ENCODE data around the gene PSMA5.

The PSMA5 gene

DNA sequence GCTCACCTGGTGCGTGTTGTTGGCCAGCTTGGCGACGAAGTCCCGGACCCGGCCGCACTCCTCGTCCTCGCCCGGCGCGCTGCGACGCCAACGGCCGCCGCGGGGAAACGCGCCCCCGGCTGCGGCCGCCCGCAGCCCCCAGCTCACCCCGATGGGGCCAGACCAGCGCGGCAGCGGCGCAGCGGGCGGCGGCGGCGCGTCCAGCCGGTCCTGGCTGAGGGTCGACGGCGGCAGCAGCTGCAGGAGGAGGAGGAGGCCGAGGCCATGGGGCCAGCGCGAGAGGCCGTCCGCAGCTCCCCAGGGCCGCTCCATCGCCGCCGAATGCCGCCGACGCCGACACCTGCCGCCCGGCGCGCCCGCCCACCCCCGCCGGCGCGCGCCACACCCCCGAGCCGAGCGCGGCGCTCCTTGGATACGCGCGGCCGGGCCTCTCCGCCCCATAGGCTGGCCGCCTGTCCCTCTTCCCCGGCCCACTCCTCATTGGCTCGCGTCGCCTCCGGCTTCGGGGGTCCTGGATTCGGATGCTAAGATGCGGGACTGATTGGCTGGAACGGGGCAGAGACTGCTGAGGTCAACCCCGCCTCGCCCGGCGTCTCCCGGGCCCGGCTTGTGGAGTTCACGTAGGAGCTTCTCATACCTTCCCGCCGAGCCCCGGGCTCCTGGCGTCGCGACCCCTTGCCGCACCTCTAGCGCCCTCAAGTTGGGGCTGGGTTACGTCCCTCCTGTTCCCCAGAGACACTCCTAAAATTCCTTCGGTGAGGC lies 28.5 kb downstream of the PSMA5 start, which contains the start of gene SORT1:
SORT1 (minus strand) TSS at position 338 of the 762 bp plus-strand sequence; CDS start at position 312, 26 bp downstream.
- peaks cover 5 to 29% of the 10 kb centered on the region in 2 experiments for H3K36me3 ChIP-seq (ENCODE audit: control insufficient read depth in 1 of 2, insufficient read depth in 2 of 2, low read depth in 1 of 2, low read length in 2 of 2)
- H3K4me2 ChIP-seq (ENCODE audit: low read length, poor library complexity, severe bottlenecking), result peak within 1 kb of the TSS; percentile 95
- no peaks in the 10 kb centered on the region for H3K27me3 ChIP-seq (ENCODE audit: control insufficient read depth in 1 of 2, insufficient read depth in 1 of 2, low read length in 2 of 2)
- H4K8ac ChIP-seq (ENCODE audit: low read length), result peak within 1 kb of the TSS; percentile 69
- peak within 1 kb of the TSS; percentile 74 for H2BK120ac ChIP-seq (ENCODE audit: low read depth, low read length)
- peaks cover 2% of the 10 kb centered on the region for H3K79me1 ChIP-seq (replicated peaks; ENCODE audit: low read length, poor library complexity, severe bottlenecking)
- H3K9me3 ChIP-seq (ENCODE audit: control insufficient read depth, low read length), result no peaks in the 10 kb centered on the region
- H4K91ac ChIP-seq (ENCODE audit: low read length), result peak within 1 kb of the TSS; percentile 61
- peak within 1 kb of the TSS; percentile 57 for H2BK15ac ChIP-seq (ENCODE audit: low read depth, poor library complexity, severe bottlenecking)
- peak within 1 kb of the TSS; percentile 42 to 96 for H3K23ac ChIP-seq (ENCODE audit: low read length in 2 of 2)
- peak within 1 kb of the TSS in 1 of 2 experiments; percentile 84 for H3K14ac ChIP-seq (ENCODE audit: low read length in 2 of 2)
- H2BK5ac ChIP-seq (ENCODE audit: low read depth, low read length, poor library complexity, severe bottlenecking), result peak within 1 kb of the TSS; percentile 25
- H3K4me3 ChIP-seq (ENCODE audit: insufficient read depth in 1 of 2, low read depth in 1 of 2, low read length in 2 of 2), result peak within 1 kb of the TSS; percentile 79 to 96
- peak within 1 kb of the TSS in 1 of 2 experiments; percentile 72 for H2BK12ac ChIP-seq (ENCODE audit: low read length in 2 of 2)
- WGBS, result 0% methylated on average over 61 of the region's 98 CpGs
- peak within 1 kb of the TSS; percentile 35 to 80 for H3K4ac ChIP-seq (ENCODE audit: low read depth in 1 of 2, low read length in 2 of 2)
- H3K9ac ChIP-seq (ENCODE audit: low read length), result peak within 1 kb of the TSS; percentile 71
- no peak within 1 kb of the TSS for H2AK5ac ChIP-seq (ENCODE audit: low read length, severe bottlenecking)
- peak within 1 kb of the TSS; percentile 89 for H2AFZ ChIP-seq (ENCODE audit: low read depth, low read length)
- H3K27ac ChIP-seq (ENCODE audit: low read length, poor library complexity, severe bottlenecking), result peak within 1 kb of the TSS; percentile 18
- H3K4me1 ChIP-seq (ENCODE audit: control insufficient read depth, insufficient read depth, low read depth, low read length), result peaks cover 7% of the 10 kb centered on the region
- H3K18ac ChIP-seq (ENCODE audit: low read depth in 1 of 2, low read length in 2 of 2), result peak within 1 kb of the TSS in 1 of 2 experiments; percentile 87
- DNase-seq, result peak; percentile 90

DNA sequence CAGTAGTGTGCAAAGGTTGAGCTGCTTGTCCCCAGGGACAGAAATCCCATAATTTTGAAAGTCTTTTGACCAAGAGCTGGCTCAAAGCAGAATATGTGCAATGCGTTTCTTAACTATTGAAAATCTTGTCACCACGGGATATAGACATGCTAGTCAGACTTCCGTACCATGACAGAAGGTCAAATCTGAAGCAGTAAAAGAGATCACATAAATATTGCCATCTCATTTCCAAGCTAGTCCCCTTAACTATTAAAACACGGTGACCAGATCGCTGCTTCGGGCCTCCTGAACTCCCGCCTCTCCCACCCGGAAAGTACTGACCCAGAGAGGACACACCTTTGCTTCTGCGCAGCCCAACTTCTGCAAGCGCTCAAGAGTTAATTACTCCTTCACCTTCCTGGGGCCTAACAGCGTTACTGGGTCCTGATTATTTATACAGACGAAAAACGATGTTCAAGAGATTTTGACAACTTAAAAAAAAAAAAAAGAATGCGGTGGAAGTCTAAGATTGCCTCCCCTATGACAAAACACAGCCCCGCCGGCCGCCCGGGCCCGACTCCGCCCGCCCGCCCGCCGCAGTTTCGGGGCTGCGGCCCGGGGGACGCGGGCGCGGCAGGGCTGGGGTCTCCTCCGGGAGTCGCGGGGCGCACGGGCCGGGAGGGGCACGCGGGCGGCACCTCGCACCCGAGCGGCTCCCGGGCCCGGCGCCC lies 29.2 kb downstream of the PSMA5 start:
- Histone ChIP-seq H2AK5ac (ENCODE audit: low read length, severe bottlenecking) (no peak overlapping the region), H3K14ac (ENCODE audit: low read length in 2 of 2) (peak overlapping the region in 1 of 2 experiments; percentile 84), H3K4me2 (ENCODE audit: low read length, poor library complexity, severe bottlenecking) (peak overlapping the region; percentile 87), H4K91ac (ENCODE audit: low read length) (peak overlapping the region; percentile 40), H3K23ac (ENCODE audit: low read length in 2 of 2) (peak overlapping the region; percentile 42 to 96), H2AFZ (ENCODE audit: low read depth, low read length) (peak overlapping the region; percentile 89), H3K9ac (ENCODE audit: low read length) (peak overlapping the region; percentile 67), H4K8ac (ENCODE audit: low read length) (no peak overlapping the region), H2BK120ac (ENCODE audit: low read depth, low read length) (peak overlapping the region; percentile 74), H3K36me3 (ENCODE audit: control insufficient read depth in 1 of 2, insufficient read depth in 2 of 2, low read depth in 1 of 2, low read length in 2 of 2) (peaks cover 2 to 23% of the 10 kb centered on the region in 2 experiments), H3K27ac (ENCODE audit: low read length, poor library complexity, severe bottlenecking) (peak overlapping the region; percentile 18), H3K79me1 (replicated peaks; ENCODE audit: low read length, poor library complexity, severe bottlenecking) (peaks cover 2% of the 10 kb centered on the region), H2BK15ac (ENCODE audit: low read depth, poor library complexity, severe bottlenecking) (no peak overlapping the region), H3K4me1 (ENCODE audit: control insufficient read depth, insufficient read depth, low read depth, low read length) (peaks cover 8% of the 10 kb centered on the region), H3K4ac (ENCODE audit: low read depth in 1 of 2, low read length in 2 of 2) (peak overlapping the region in 1 of 2 experiments; percentile 80), H2BK5ac (ENCODE audit: low read depth, low read length, poor library complexity, severe bottlenecking) (peak overlapping the region; percentile 25), H2BK12ac (ENCODE audit: low read length in 2 of 2) (no peak overlapping the region), H3K4me3 (ENCODE audit: insufficient read depth in 1 of 2, low read depth in 1 of 2, low read length in 2 of 2) (peak overlapping the region; percentile 79 to 96), H3K9me3 (ENCODE audit: control insufficient read depth, low read length) (no peaks in the 10 kb centered on the region), H3K18ac (ENCODE audit: low read depth in 1 of 2, low read length in 2 of 2) (peak overlapping the region in 1 of 2 experiments; percentile 87), H3K27me3 (ENCODE audit: control insufficient read depth in 1 of 2, insufficient read depth in 1 of 2, low read length in 2 of 2) (no peaks in the 10 kb centered on the region)
- peak; percentile 19 for DNase-seq
- 5% methylated on average over 22 of the region's 46 CpGs for WGBS

DNA sequence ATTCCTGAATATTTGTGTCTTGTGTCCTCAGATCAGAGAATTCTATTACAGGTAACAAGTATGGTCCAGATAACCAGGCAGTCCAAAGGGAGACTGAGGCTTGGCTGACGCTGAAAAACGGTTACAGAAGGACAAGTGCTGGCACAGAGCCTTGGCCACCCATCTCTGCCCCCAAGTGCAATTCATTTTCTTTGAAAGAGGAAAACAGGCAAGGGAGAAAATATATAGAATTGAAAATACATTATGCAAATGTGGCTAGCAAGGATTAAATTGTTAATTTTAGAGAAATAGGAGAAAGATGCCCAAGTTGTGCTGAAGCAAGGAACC lies 29.8 kb downstream of the PSMA5 start:
- WGBS, result 82% methylated on average over 2 of the region's 2 CpGs
- no peak overlapping the region for H4K91ac ChIP-seq (ENCODE audit: low read length)
- peaks cover 2% of the 10 kb centered on the region for H3K79me1 ChIP-seq (replicated peaks; ENCODE audit: low read length, poor library complexity, severe bottlenecking)

More for the DNA sequence above, 29.8 kb downstream of the PSMA5 start:
- Histone ChIP-seq H4K8ac (ENCODE audit: low read length) (no peak overlapping the region), H3K4ac (ENCODE audit: low read depth in 1 of 2, low read length in 2 of 2) (peak overlapping the region in 1 of 2 experiments; percentile 61), H3K36me3 (ENCODE audit: control insufficient read depth in 1 of 2, insufficient read depth in 2 of 2, low read depth in 1 of 2, low read length in 2 of 2) (peaks cover 0 to 17% of the 10 kb centered on the region in 2 experiments), H3K9me3 (ENCODE audit: control insufficient read depth, low read length) (no peaks in the 10 kb centered on the region), H3K27me3 (ENCODE audit: control insufficient read depth in 1 of 2, insufficient read depth in 1 of 2, low read length in 2 of 2) (no peaks in the 10 kb centered on the region), H3K14ac (ENCODE audit: low read length in 2 of 2) (no peak overlapping the region), H3K4me3 (ENCODE audit: insufficient read depth in 1 of 2, low read depth in 1 of 2, low read length in 2 of 2) (peak overlapping the region in 1 of 2 experiments; percentile 79), H2AFZ (ENCODE audit: low read depth, low read length) (no peak overlapping the region), H2AK5ac (ENCODE audit: low read length, severe bottlenecking) (peak overlapping the region; percentile 64), H3K18ac (ENCODE audit: low read depth in 1 of 2, low read length in 2 of 2) (peak overlapping the region in 1 of 2 experiments; percentile 4), H3K4me2 (ENCODE audit: low read length, poor library complexity, severe bottlenecking) (peak overlapping the region; percentile 87), H3K27ac (ENCODE audit: low read length, poor library complexity, severe bottlenecking) (peak overlapping the region; percentile 73), H3K9ac (ENCODE audit: low read length) (peak overlapping the region; percentile 67), H2BK12ac (ENCODE audit: low read length in 2 of 2) (peak overlapping the region in 1 of 2 experiments; percentile 39), H3K23ac (ENCODE audit: low read length in 2 of 2) (no peak overlapping the region), H2BK5ac (ENCODE audit: low read depth, low read length, poor library complexity, severe bottlenecking) (no peak overlapping the region), H2BK15ac (ENCODE audit: low read depth, poor library complexity, severe bottlenecking) (no peak overlapping the region), H2BK120ac (ENCODE audit: low read depth, low read length) (no peak overlapping the region), H3K4me1 (ENCODE audit: control insufficient read depth, insufficient read depth, low read depth, low read length) (peaks cover 9% of the 10 kb centered on the region)
- DNase-seq, result no peak

Data from mesenchymal stem cell (in vitro differentiated cells and primary cell).